GM23338 (cell line): ENCODE measurements around the gene SFI1. TPM values are rescaled to one million over a fixed set of nuclear protein-coding genes. Genes with fewer than 3 reads are reported as not detected.

ENCODE experiments used
- ATAC-seq: fragments of 200-7000 bp; cut with Tn5 transposase; 3 replicates; pipeline ENCODE4 v1.9.1; 2020
- DNase-seq: peaks from one replicate; pipeline ENCODE4 v3.0.0-alpha.2; 2015; ENCODE audit warnings: low spot score
- H2AFZ ChIP-seq: fragments of 200-600 bp; sonication (generic); 2 replicates; pipeline ENCODE4 v1.8.0; 2016; ENCODE audit warnings: antibody characterized with exemption, mild to moderate bottlenecking, moderate library complexity
- H3F3A ChIP-seq: fragments of 200-600 bp; sonication (generic); replicated peaks from 2 replicates; pipeline ENCODE4 v1.8.0; 2017; ENCODE audit warnings: antibody characterized with exemption, mixed run types, low read depth
- H3K27ac ChIP-seq: fragments of 200-600 bp; sonication (generic); 2 replicates; pipeline ENCODE4 v1.6.1; 2016; ENCODE audit warnings: low read depth
- H3K27me3 ChIP-seq: fragments of 200-600 bp; sonication (generic); 2 replicates; pipeline ENCODE4 v1.8.0; 2016; ENCODE audit warnings: mild to moderate bottlenecking, mixed run types, moderate library complexity; ENCODE audit not compliant: insufficient read depth
- H3K36me3 ChIP-seq: fragments of 200-600 bp; sonication (generic); 2 replicates; pipeline ENCODE4 v1.8.0; 2016; ENCODE audit warnings: mild to moderate bottlenecking; ENCODE audit not compliant: insufficient read depth
- H3K4me1 ChIP-seq: fragments of 200-600 bp; sonication (generic); 2 replicates; pipeline ENCODE4 v1.8.0; 2016; ENCODE audit warnings: mild to moderate bottlenecking, moderate library complexity; ENCODE audit not compliant: insufficient read depth
- H3K4me2 ChIP-seq: fragments of 200-600 bp; sonication (generic); 2 replicates; pipeline ENCODE4 v1.7.1; 2017; ENCODE audit warnings: mixed run types
- H3K4me3 ChIP-seq: fragments of 200-600 bp; sonication (generic); 2 replicates; pipeline ENCODE4 v1.6.1; 2016; ENCODE audit warnings: mixed run types
- H3K79me2 ChIP-seq: fragments of 200-600 bp; sonication (generic); replicated peaks from 2 replicates; pipeline ENCODE4 v1.8.0; 2017; ENCODE audit warnings: mild to moderate bottlenecking; ENCODE audit not compliant: insufficient read depth
- H3K9me2 ChIP-seq: fragments of 200-600 bp; sonication (generic); 2 replicates; pipeline ENCODE4 v1.8.0; 2017; ENCODE audit not compliant: insufficient read depth
- H4K20me1 ChIP-seq: fragments of 200-600 bp; sonication (generic); replicated peaks from 2 replicates; pipeline ENCODE4 v1.8.0; 2017; ENCODE audit warnings: mild to moderate bottlenecking; ENCODE audit not compliant: insufficient read depth
- H3K27ac Mint-ChIP-seq: 2 replicates; pipeline ENCODE4 v1.8.0; 2020; ENCODE audit warnings: inconsistent platforms, mild to moderate bottlenecking, moderate library complexity, mixed read lengths
- H3K27me3 Mint-ChIP-seq: 3 replicates; pipeline ENCODE4 v1.8.0; 2022; ENCODE audit warnings: low read depth, mild to moderate bottlenecking, moderate library complexity, mixed read lengths, inconsistent platforms; ENCODE audit not compliant: insufficient read depth, poor library complexity
- H3K36me3 Mint-ChIP-seq: 3 replicates; pipeline ENCODE4 v1.8.0; 2021; ENCODE audit warnings: low read depth, mild to moderate bottlenecking, inconsistent platforms, moderate library complexity, mixed read lengths
- H3K4me1 Mint-ChIP-seq: 3 replicates; pipeline ENCODE4 v1.8.0; 2020; ENCODE audit warnings: mild to moderate bottlenecking, inconsistent platforms, mixed read lengths
- H3K4me3 Mint-ChIP-seq: 3 replicates; pipeline ENCODE4 v1.8.0; 2021; ENCODE audit warnings: moderate library complexity, mild to moderate bottlenecking, inconsistent platforms, mixed read lengths
- H3K9me3 Mint-ChIP-seq: 3 replicates; pipeline ENCODE4 v1.8.0; 2020; ENCODE audit warnings: moderate library complexity, mild to moderate bottlenecking, inconsistent platforms, mixed read lengths
- CREB1 ChIP-seq: fragments of 250-450 bp; sonication (Bioruptor Pico); IDR thresholded peaks from 2 replicates; pipeline ENCODE4 v1.5.0; 2020; ENCODE audit warnings: low read depth, mild to moderate bottlenecking, moderate library complexity
- CTCF ChIP-seq, 2 experiments: fragments of 200-600 bp in 1 of 2; sonication (generic) in 1 of 2; conservative IDR thresholded peaks; 2 replicates each; pipeline versions ENCODE4 v1.5.1 to v1.6.1; 2016 to 2017; ENCODE audit warnings: antibody characterized with exemption in 2 of 2, low read depth in 2 of 2, mild to moderate bottlenecking in 2 of 2, moderate library complexity in 1 of 2
- ETS1 ChIP-seq: IDR thresholded peaks from 2 replicates; pipeline ENCODE4 v1.6.1; 2016; ENCODE audit warnings: antibody characterized with exemption
- EZH2 ChIP-seq: fragments of 200-600 bp; sonication (generic); IDR thresholded peaks from one replicate; pipeline ENCODE4 v1.8.0; 2017; ENCODE audit warnings: antibody characterized with exemption, mild to moderate bottlenecking, low read depth; ENCODE audit not compliant: unreplicated experiment
- EZH2phosphoT487 ChIP-seq: fragments of 200-600 bp; sonication (generic); IDR thresholded peaks from one replicate; pipeline ENCODE4 v1.8.1; 2018; ENCODE audit warnings: antibody characterized with exemption; ENCODE audit not compliant: unreplicated experiment
- JUNB ChIP-seq: IDR thresholded peaks from one replicate; pipeline ENCODE4 v1.6.1; 2016; ENCODE audit warnings: antibody characterized with exemption; ENCODE audit not compliant: unreplicated experiment
- NANOG ChIP-seq: IDR thresholded peaks from 2 replicates; pipeline ENCODE4 v1.6.1; 2016; ENCODE audit warnings: antibody characterized with exemption, borderline replicate concordance
- POLR2AphosphoS5 ChIP-seq: IDR thresholded peaks from 2 replicates; pipeline ENCODE4 v1.6.1; 2016; ENCODE audit warnings: antibody characterized with exemption, low read depth
- REST ChIP-seq: IDR thresholded peaks from one replicate; pipeline ENCODE4 v1.6.1; 2018; ENCODE audit warnings: antibody characterized with exemption; ENCODE audit not compliant: unreplicated experiment
- STAT1 ChIP-seq: IDR thresholded peaks from one replicate; pipeline ENCODE4 v1.6.1; 2016; ENCODE audit warnings: antibody characterized with exemption; ENCODE audit not compliant: unreplicated experiment
- ZNF114 ChIP-seq: fragments of 250-450 bp; sonication (Bioruptor Pico); IDR thresholded peaks from 2 replicates; pipeline ENCODE4 v1.5.0; 2020; ENCODE audit warnings: mild to moderate bottlenecking, moderate library complexity
- ZNF331 ChIP-seq: fragments of 250-450 bp; sonication (Bioruptor Pico); IDR thresholded peaks from 2 replicates; pipeline ENCODE4 v1.5.0; 2020; ENCODE audit warnings: low read depth, mild to moderate bottlenecking, moderate library complexity
- ZNF462 ChIP-seq: fragments of 250-450 bp; sonication (Bioruptor Pico); IDR thresholded peaks from 2 replicates; pipeline ENCODE4 v1.5.0; 2020; ENCODE audit warnings: mild to moderate bottlenecking, moderate library complexity
- polyA plus RNA-seq: library from polyadenylated mRNA; unstranded; fragments of >200 nt; fragmentation: Nextera tagmentation; extraction: Ambion mirVana; gene quantifications from 2 replicates; pipeline ENCODE4 v1.2.1, GENCODE V29; 2016
- total RNA-seq: library from RNA; depleted of rRNA; stranded (reverse); fragments of >200 nt; shearing (Covaris generic); gene quantifications from 2 replicates; pipeline ENCODE4 v1.2.3, GENCODE V29; 2014

The SFI1 gene
- total and polyA plus RNA-seq, 2 experiments from 2014 or later = 16.7 to 25.6 TPM

- H3K4me2 ChIP-seq = no peak overlapping the region
- no peak for DNase-seq
- Mint-ChIP-seq H3K27me3 (peaks cover 11% of the 10 kb centered on the region), H3K4me3 (no peak overlapping the region), H3K4me1 (no peaks in the 10 kb centered on the region; the same call in 2 of the 3 replicates), H3K9me3 (no peaks in the 10 kb centered on the region; the same call in 1 of the 3 replicates), H3K27ac (no peak overlapping the region), H3K36me3 (no peaks in the 10 kb centered on the region)
- TF ChIP-seq ZNF331 (no peak), NANOG (no peak), REST (no peak), ETS1 (no peak), ZNF462 (CRISPR knock-in tag) (no peak), EZH2phosphoT487 (no peak), STAT1 (no peak), EZH2 (no peak), JUNB (no peak), CREB1 (CRISPR knock-in tag) (no peak), ZNF114 (CRISPR knock-in tag) (no peak), POLR2AphosphoS5 (no peak), CTCF (conservative IDR thresholded peaks at IDR 0.05; ENCODE audit: low read depth in 2 of 2) (no peak)
- H4K20me1 ChIP-seq = no peaks in the 10 kb centered on the region
- no peaks in the 10 kb centered on the region for H3K27me3 ChIP-seq
- H2AFZ ChIP-seq = no peak overlapping the region
- H3K9me2 ChIP-seq = no peaks in the 10 kb centered on the region
- ATAC-seq = no peak
- H3K27ac ChIP-seq = no peak overlapping the region
- H3K4me3 ChIP-seq = no peak overlapping the region
- no peaks in the 10 kb centered on the region for H3K79me2 ChIP-seq
- H3F3A ChIP-seq = no peaks in the 10 kb centered on the region
- no peaks in the 10 kb centered on the region for H3K36me3 ChIP-seq
- no peaks in the 10 kb centered on the region for H3K4me1 ChIP-seq
Observed at GRCh38 chr22:31605851-31606585, 109.7 kb downstream of the SFI1 start.
